Gastroesophageal sphincter (tissue), 4 donors: ENCODE measurements around the gene SOAT1. TPM values are rescaled to one million over a fixed set of nuclear protein-coding genes. Genes with fewer than 3 reads are reported as not detected.

Source experiments
- ATAC-seq: fragments of 150-250 bp; one replicate; pipeline ENCODE4 v1.9.1; 2016; ENCODE audit warnings: mild to moderate bottlenecking, moderate library complexity
- H3K27ac ChIP-seq, 4 donors: fragments of 200-600 bp; sonication (generic) in 3 of 4; 1 replicate in 3 of 4; 2 replicates in 1 of 4; pipeline ENCODE4 v1.5.1; 2016 to 2019
- H3K27me3 ChIP-seq: fragments of 200-600 bp; sonication (generic); one replicate; pipeline ENCODE4 v1.5.1; 2019
- H3K36me3 ChIP-seq, 2 donors: fragments of 200-600 bp; sonication (generic); one replicate each; pipeline ENCODE4 v1.5.1; 2019; ENCODE audit warnings: control low read depth in 1 of 2
- H3K4me1 ChIP-seq, 3 donors: fragments of 200-600 bp; sonication (generic); 1 replicate in 2 of 3; 2 replicates in 1 of 3; pipeline ENCODE4 v1.5.1; 2016 to 2019; ENCODE audit warnings: control low read depth in 2 of 3
- H3K4me3 ChIP-seq, 2 donors: fragments of 200-600 bp; sonication (generic); one replicate each; pipeline ENCODE4 v1.5.1; 2019; ENCODE audit warnings: mild to moderate bottlenecking in 1 of 2, moderate library complexity in 1 of 2
- H3K9me3 ChIP-seq, 3 donors: fragments of 200-600 bp; sonication (generic); one replicate each; pipeline ENCODE4 v1.5.1; 2017 to 2019; ENCODE audit warnings: control low read depth in 2 of 3
- CTCF ChIP-seq, 4 experiments: fragments of 200-600 bp in 2 of 4; fragments of 450-650 bp in 2 of 4; sonication (generic) in 1 of 4; IDR thresholded peaks; one replicate each; pipeline ENCODE4 v1.5.1; 2017 to 2019; ENCODE audit warnings: antibody characterized with exemption in 4 of 4, mild to moderate bottlenecking in 2 of 4, moderate library complexity in 2 of 4
- EP300 ChIP-seq: sonication (generic); formaldehyde crosslinking; IDR thresholded peaks from one replicate; pipeline ENCODE4 v1.6.1; 2017; ENCODE audit warnings: antibody characterized with exemption, mild to moderate bottlenecking
- POLR2A ChIP-seq, 2 donors: fragments of 450-650 bp; IDR thresholded peaks; one replicate each; pipeline ENCODE4 v1.6.1; 2017; ENCODE audit warnings: antibody characterized with exemption in 2 of 2, mild to moderate bottlenecking in 2 of 2, moderate library complexity in 1 of 2
- POLR2AphosphoS5 ChIP-seq: sonication (generic); formaldehyde crosslinking; IDR thresholded peaks from one replicate; pipeline ENCODE4 v1.6.1; 2017; ENCODE audit warnings: antibody characterized with exemption
- WGBS, 2 donors: methylation state at CpG; one replicate each; pipeline ENCODE4 v1.1.5; 2018; ENCODE audit warnings: low coverage in 1 of 2; 5-methylcytosine and 5-hydroxymethylcytosine counted together
- total RNA-seq, 4 donors: library from RNA; depleted of rRNA; stranded (reverse); fragments of >200 nt; gene quantifications; one replicate each; pipeline ENCODE4 v1.1.0, GENCODE V29; 2016

SOAT1 gene
- total RNA-seq, 4 donors from 2014 or later: 11.2 to 17.8 (median 12.9) TPM

GRCh38 chr1:179323436-179323835 lies 29.8 kb downstream of the SOAT1 start:
- H3K27ac ChIP-seq: no peak overlapping the region
- 86 to 94% methylated on average over 2 to 4 of the region's 4 CpGs for WGBS, 2 donors

GRCh38 chr1:179325836-179326235 lies 32.2 kb downstream of the SOAT1 start:
- Histone ChIP-seq H3K27ac (no peak overlapping the region), H3K27me3 (no peaks in the 10 kb centered on the region), H3K36me3 (peaks cover 0 to 32% of the 10 kb centered on the region in 2 donors), H3K4me1 (no peaks in the 10 kb centered on the region), H3K4me3 (no peak overlapping the region), H3K9me3 (no peaks in the 10 kb centered on the region)
- WGBS, 2 donors: 63 to 66% methylated on average over 2 of the region's 2 CpGs
- no peak for ATAC-seq
- no peak for TF ChIP-seq EP300
- no peak for TF ChIP-seq CTCF (IDR thresholded peaks at IDR 0.05)
- TF ChIP-seq POLR2AphosphoS5: no peak
- TF ChIP-seq POLR2A (IDR thresholded peaks at IDR 0.05): no peak

More at GRCh38 chr1:179323436-179323835, 29.8 kb downstream of the SOAT1 start:
- no peak overlapping the region for H3K4me3 ChIP-seq
- H3K9me3 ChIP-seq: no peaks in the 10 kb centered on the region
- peaks cover 0 to 37% of the 10 kb centered on the region in 2 donors for H3K36me3 ChIP-seq
- ATAC-seq: no peak
- H3K4me1 ChIP-seq: no peaks in the 10 kb centered on the region
- no peak for TF ChIP-seq POLR2AphosphoS5
- no peak for TF ChIP-seq EP300
- TF ChIP-seq POLR2A (IDR thresholded peaks at IDR 0.05): no peak
- no peak for TF ChIP-seq CTCF (IDR thresholded peaks at IDR 0.05)
- H3K27me3 ChIP-seq: no peaks in the 10 kb centered on the region

DNA sequence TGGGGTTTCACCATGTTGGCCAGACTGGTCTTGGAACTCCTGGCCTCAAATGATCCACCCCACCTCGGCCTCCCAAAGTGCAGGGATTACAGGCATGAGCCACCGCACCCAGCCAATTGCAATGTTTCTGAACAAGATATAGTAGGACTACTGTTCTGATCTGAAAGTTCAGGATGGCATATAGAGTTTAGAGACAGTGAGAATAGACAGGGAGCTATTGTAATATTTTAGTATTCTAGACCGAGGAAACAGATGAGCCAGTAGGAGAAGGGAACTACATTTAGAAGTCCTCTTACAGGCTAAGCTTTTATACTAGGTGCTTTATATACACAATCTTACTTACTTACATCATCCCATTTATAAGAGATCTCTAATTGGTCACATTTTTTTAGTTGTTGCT lies 33.1 kb downstream of the SOAT1 start:
- no peak for ATAC-seq
- TF ChIP-seq CTCF (IDR thresholded peaks at IDR 0.05) (no peak), POLR2AphosphoS5 (no peak)
- WGBS, 2 donors: 70% methylated on average over 1 of the region's 3 CpGs; no CpG with 5 or more reads in 1 of the 2 donors

DNA sequence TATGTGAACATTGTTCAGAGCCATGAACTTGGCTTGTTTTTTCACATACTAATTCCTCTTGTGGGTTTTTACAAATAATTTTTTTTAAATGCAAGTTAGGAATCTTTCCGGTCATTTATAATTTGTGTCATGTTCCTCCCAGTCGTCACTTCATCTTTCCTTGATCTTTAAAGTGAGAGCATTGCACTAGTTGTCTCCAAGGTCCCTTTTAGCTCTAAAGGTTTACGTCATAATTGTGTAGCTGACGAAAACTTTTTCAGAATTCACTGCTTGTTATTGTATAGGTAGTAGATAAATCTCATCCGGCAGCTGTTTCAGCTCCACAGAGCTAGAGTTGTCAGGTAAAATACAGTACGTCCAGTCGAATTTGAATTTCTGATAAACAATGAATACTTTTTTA lies 33.6 kb downstream of the SOAT1 start:
- H3K27me3 ChIP-seq: no peaks in the 10 kb centered on the region
- ATAC-seq: no peak
- WGBS, 2 donors: 89 to 92% methylated on average over 7 of the region's 7 CpGs
- peaks cover 0 to 20% of the 10 kb centered on the region in 2 donors for H3K36me3 ChIP-seq
- no peaks in the 10 kb centered on the region for H3K9me3 ChIP-seq
- H3K4me3 ChIP-seq: no peak overlapping the region
- no peak for TF ChIP-seq POLR2A (IDR thresholded peaks at IDR 0.05)
- no peak for TF ChIP-seq EP300
- TF ChIP-seq POLR2AphosphoS5: no peak
- TF ChIP-seq CTCF (IDR thresholded peaks at IDR 0.05): no peak
- H3K27ac ChIP-seq: no peak overlapping the region
- no peaks in the 10 kb centered on the region for H3K4me1 ChIP-seq

More for the DNA sequence above, 33.1 kb downstream of the SOAT1 start:
- Histone ChIP-seq H3K9me3 (no peaks in the 10 kb centered on the region), H3K36me3 (peaks cover 0 to 22% of the 10 kb centered on the region in 2 donors), H3K27ac (no peak overlapping the region), H3K27me3 (no peaks in the 10 kb centered on the region), H3K4me1 (no peaks in the 10 kb centered on the region), H3K4me3 (no peak overlapping the region)

DNA sequence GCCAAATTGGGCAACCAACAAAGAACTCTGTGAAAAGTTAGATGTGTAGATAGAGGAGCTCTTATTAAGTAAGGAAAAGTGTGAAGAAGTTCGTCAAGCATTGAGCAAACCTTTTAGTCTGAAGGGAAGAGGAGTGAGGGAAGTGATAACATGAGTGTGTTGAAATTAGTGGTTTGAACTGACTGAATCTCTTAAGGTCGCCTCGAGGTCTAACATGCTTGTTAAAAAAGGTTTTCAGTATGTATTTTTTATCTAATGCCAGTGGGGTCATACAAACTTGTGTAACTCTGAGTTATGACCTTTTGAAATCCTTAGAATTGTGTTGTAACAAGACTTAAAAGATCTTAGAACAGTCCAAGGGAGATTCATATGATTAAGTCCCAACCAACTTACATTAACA lies 34.1 kb downstream of the SOAT1 start:
- H3K27ac ChIP-seq: no peak overlapping the region
- TF ChIP-seq POLR2A (IDR thresholded peaks at IDR 0.05): no peak
- no peak for TF ChIP-seq EP300
- TF ChIP-seq POLR2AphosphoS5: no peak
- no peak for TF ChIP-seq CTCF (IDR thresholded peaks at IDR 0.05)
- no peaks in the 10 kb centered on the region for H3K9me3 ChIP-seq
- H3K4me3 ChIP-seq: no peak overlapping the region
- 75 to 76% methylated on average over 3 of the region's 3 CpGs for WGBS, 2 donors
- peaks cover 0 to 20% of the 10 kb centered on the region in 2 donors for H3K36me3 ChIP-seq
- no peaks in the 10 kb centered on the region for H3K27me3 ChIP-seq
- no peaks in the 10 kb centered on the region for H3K4me1 ChIP-seq
- no peak for ATAC-seq
